SU-DHL-6 (cell line): ENCODE data around the gene RGL1.

Source experiments
- H2AFZ ChIP-seq: fragments of 200-600 bp; sonication (generic); 2 replicates; pipeline ENCODE4 v1.6.1; 2014; ENCODE audit warnings: low read depth, mild to moderate bottlenecking, moderate library complexity, mixed read lengths, antibody characterized with exemption, low read length; ENCODE audit not compliant: severe bottlenecking
- H3F3A ChIP-seq: fragments of 200-600 bp; shearing (Covaris generic); 2 replicates; pipeline ENCODE4 v1.6.0; 2016; ENCODE audit warnings: antibody characterized with exemption, mild to moderate bottlenecking; ENCODE audit not compliant: insufficient read depth
- H3K27ac ChIP-seq: fragments of 200-600 bp; sonication (generic); 2 replicates; pipeline ENCODE4 v1.5.1; 2016; ENCODE audit warnings: low read depth, mild to moderate bottlenecking, low read length, moderate library complexity, mixed read lengths
- H3K27me3 ChIP-seq: fragments of 200-600 bp; sonication (generic), shearing (Covaris generic); 2 replicates; pipeline ENCODE4 v1.6.0; 2014; ENCODE audit warnings: mild to moderate bottlenecking, low read length
- H3K36me3 ChIP-seq: fragments of 200-600 bp; sonication (generic); 2 replicates; pipeline ENCODE4 v1.6.1; 2014; ENCODE audit warnings: mild to moderate bottlenecking, low read length, mixed read lengths
- H3K4me2 ChIP-seq: fragments of 300-600, 200-600 bp; shearing (Covaris generic), sonication (generic); 2 replicates; pipeline ENCODE4 v1.6.0; 2014; ENCODE audit warnings: low read length, low read depth, mild to moderate bottlenecking; ENCODE audit not compliant: poor library complexity, severe bottlenecking
- H3K4me3 ChIP-seq: fragments of 200-600 bp; sonication (generic); 2 replicates; pipeline ENCODE4 v1.5.1; 2014; ENCODE audit warnings: antibody characterized with exemption, low read length, mild to moderate bottlenecking, mixed read lengths; ENCODE audit not compliant: insufficient read depth, poor library complexity, severe bottlenecking
- H3K79me2 ChIP-seq: fragments of 200-600 bp; sonication (generic); 2 replicates; pipeline ENCODE4 v1.6.1; 2014; ENCODE audit warnings: mild to moderate bottlenecking, low read length, moderate library complexity; ENCODE audit not compliant: insufficient read depth
- H3K9ac ChIP-seq: fragments of 200-600 bp; sonication (generic); 2 replicates; pipeline ENCODE4 v1.7.0; 2014; ENCODE audit warnings: mild to moderate bottlenecking, low read length
- H3K9me2 ChIP-seq: fragments of 200-600 bp; sonication (generic); replicated peaks from 2 replicates; pipeline ENCODE4 v1.6.1; 2014; ENCODE audit warnings: low read length; ENCODE audit not compliant: insufficient read depth
- H3K9me3 ChIP-seq: fragments of 200-600 bp; sonication (generic); 2 replicates; pipeline ENCODE4 v1.6.1; 2014; ENCODE audit warnings: low read length, mixed read lengths; ENCODE audit not compliant: insufficient read depth
- H4K20me1 ChIP-seq: fragments of 200-600 bp; sonication (generic); 2 replicates; pipeline ENCODE4 v1.6.1; 2014; ENCODE audit warnings: low read depth, mild to moderate bottlenecking, antibody characterized with exemption, low read length, moderate library complexity, mixed read lengths
- CTCF ChIP-seq: fragments of 200-600 bp; sonication (generic); IDR thresholded peaks from one replicate; pipeline ENCODE4 v1.5.1; 2017; ENCODE audit warnings: antibody characterized with exemption, mild to moderate bottlenecking, low read length, moderate library complexity; ENCODE audit not compliant: insufficient read depth, poor library complexity, severe bottlenecking
- EZH2phosphoT487 ChIP-seq: fragments of 200-600 bp; sonication (generic), shearing (Covaris generic); conservative IDR thresholded peaks from 2 replicates; pipeline ENCODE4 v1.6.1; 2018; ENCODE audit warnings: mild to moderate bottlenecking, antibody characterized with exemption, low read length, moderate library complexity, mixed read lengths

RGL1 gene

GRCh38 chr1:183907070-183907469, 102.2 kb downstream of the RGL1 start:
- Histone ChIP-seq H3K36me3 (no peaks in the 10 kb centered on the region), H3K79me2 (no peaks in the 10 kb centered on the region), H3F3A (no peaks in the 10 kb centered on the region), H3K9ac (no peak overlapping the region), H3K9me3 (no peaks in the 10 kb centered on the region), H4K20me1 (no peaks in the 10 kb centered on the region), H3K27ac (no peak overlapping the region), H2AFZ (no peak overlapping the region), H3K27me3 (no peaks in the 10 kb centered on the region), H3K9me2 (no peaks in the 10 kb centered on the region), H3K4me3 (no peak overlapping the region), H3K4me2 (no peak overlapping the region)
- TF ChIP-seq CTCF (no peak), EZH2phosphoT487 (no peak)

GRCh38 chr1:183908079-183908478, 103.2 kb downstream of the RGL1 start:
- H3K4me2 ChIP-seq: no peak overlapping the region
- no peak overlapping the region for H3K9ac ChIP-seq
- TF ChIP-seq CTCF (no peak), EZH2phosphoT487 (no peak)
- no peak overlapping the region for H3K27ac ChIP-seq
- H3K79me2 ChIP-seq: no peaks in the 10 kb centered on the region
- H3K4me3 ChIP-seq: no peak overlapping the region
- no peaks in the 10 kb centered on the region for H3K9me3 ChIP-seq
- no peak overlapping the region for H2AFZ ChIP-seq
- H4K20me1 ChIP-seq: no peaks in the 10 kb centered on the region
- no peaks in the 10 kb centered on the region for H3F3A ChIP-seq
- H3K27me3 ChIP-seq: no peaks in the 10 kb centered on the region
- H3K36me3 ChIP-seq: no peaks in the 10 kb centered on the region
- H3K9me2 ChIP-seq: no peaks in the 10 kb centered on the region

- Histone ChIP-seq H3K27me3 (no peaks in the 10 kb centered on the region), H3F3A (no peaks in the 10 kb centered on the region), H3K9me2 (no peaks in the 10 kb centered on the region), H3K4me2 (no peak overlapping the region), H3K4me3 (no peak overlapping the region), H4K20me1 (no peaks in the 10 kb centered on the region), H2AFZ (no peak overlapping the region), H3K36me3 (no peaks in the 10 kb centered on the region), H3K27ac (no peak overlapping the region), H3K79me2 (no peaks in the 10 kb centered on the region), H3K9ac (no peak overlapping the region), H3K9me3 (no peaks in the 10 kb centered on the region)
- TF ChIP-seq EZH2phosphoT487: no peak
- no peak for TF ChIP-seq CTCF
Measured at GRCh38 chr1:183909672-183910071, 104.8 kb downstream of the RGL1 start.

- Histone ChIP-seq H2AFZ (no peak overlapping the region), H3K36me3 (no peaks in the 10 kb centered on the region), H3K4me3 (no peak overlapping the region), H3K9ac (no peak overlapping the region), H3K79me2 (no peaks in the 10 kb centered on the region), H3K27me3 (no peaks in the 10 kb centered on the region), H3K9me2 (no peaks in the 10 kb centered on the region), H3K9me3 (no peaks in the 10 kb centered on the region), H3K27ac (no peak overlapping the region), H3K4me2 (peak overlapping the region; percentile 29), H3F3A (no peaks in the 10 kb centered on the region), H4K20me1 (no peaks in the 10 kb centered on the region)
- TF ChIP-seq CTCF (no peak), EZH2phosphoT487 (no peak)
Measured at GRCh38 chr1:183910845-183911244, 105.9 kb downstream of the RGL1 start.
